DMS79 (cell line): ENCODE data around the gene USPL1.
"Not testable (repeated sequence)": the region's sequence is repeated elsewhere in the genome, so short reads cannot be mapped to it uniquely, and the experiment has no call there.

Experiments
- DNase-seq: peaks from one replicate; lab custom pipeline; 2025; lab: John Stamatoyannopoulos, UW

Gene USPL1

DNA sequence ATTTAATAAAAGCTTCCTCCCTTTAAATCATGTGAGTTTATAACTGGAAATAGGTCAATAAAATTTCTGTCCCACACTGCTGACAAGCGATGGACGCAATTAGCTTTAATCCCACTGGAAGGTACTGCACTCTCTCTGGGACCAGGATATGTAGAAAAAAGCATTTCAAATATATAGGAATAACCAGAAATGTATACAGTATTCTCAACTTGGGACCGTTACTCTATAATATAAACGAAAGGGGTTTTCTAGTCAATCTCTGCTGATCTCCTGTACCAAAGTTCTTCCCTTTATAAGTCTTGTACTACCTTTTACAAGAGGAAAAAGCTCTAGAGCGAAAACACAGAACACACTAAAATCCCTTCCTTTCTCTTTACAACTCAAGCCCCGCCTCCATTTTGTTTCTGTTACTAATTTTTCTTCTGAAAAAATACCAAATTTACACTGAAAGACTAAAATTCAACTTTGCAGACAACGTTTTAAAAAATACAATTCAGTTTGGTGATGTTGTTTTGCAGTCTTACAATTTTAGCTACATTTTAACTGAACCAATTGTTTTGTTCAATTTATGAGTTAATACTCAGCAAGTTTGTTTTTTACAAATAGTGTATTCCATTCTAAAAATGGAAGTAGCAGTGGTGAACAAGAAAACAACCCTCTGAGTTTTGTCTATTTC lies 1.7 kb upstream of the USPL1 start:
- DNase-seq = no peak

DNA sequence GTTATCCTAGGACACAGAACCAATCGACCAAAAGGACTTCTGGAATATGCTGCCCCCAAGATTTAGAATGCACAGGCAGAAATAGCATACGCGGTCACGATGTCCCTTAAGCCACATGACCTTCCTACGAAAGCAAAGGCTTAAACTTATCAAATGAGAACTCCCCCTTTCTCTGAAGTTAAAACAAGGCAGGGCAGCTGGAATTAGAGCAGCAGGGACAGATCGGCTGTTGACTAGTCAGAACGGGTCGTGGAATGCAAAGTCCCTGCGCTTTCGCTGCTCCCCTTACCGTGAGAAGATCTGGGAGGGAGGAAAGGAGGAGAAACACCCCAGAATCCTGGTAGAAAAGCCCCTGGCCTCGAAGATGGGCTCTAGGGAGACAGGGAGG lies 799 bp upstream of the USPL1 start:
- peak; percentile 41 for DNase-seq

DNA sequence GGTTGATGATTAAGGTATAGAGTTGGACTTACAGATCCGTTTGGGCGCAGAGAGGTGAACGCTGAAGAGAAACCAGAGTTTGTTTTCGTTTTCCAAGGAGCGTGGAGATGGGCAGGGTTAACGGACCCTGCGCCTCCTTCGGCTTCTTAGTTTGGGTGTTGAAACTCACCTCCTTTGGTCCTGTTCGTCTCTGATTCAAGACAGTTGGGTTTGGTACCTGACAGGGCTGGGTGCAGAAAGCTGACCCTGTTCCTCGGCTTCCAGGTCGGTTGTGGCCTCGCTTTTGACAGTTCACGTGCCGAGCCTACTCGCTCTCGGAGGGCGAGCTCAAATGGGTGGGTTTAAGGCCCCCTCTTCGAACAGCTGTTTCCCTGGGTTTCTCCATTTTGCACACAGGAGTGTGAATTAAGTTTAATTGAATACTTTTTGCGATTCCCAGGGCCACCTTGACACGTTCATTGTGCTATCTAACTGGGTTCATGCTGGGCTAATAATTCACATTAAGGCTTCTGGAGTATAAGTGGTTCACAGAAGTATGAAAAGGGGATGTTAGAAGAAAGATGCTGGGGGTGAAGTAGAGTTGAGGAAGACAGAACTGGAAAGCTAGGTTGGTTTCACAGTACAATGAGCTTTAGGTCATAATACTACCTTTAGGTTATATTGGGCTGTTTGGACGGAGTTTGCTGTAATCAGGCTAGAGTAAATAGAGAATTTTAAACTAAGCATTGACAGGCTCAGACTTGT lies 638 bp downstream of the USPL1 start:
- DNase-seq = no peak

DNA sequence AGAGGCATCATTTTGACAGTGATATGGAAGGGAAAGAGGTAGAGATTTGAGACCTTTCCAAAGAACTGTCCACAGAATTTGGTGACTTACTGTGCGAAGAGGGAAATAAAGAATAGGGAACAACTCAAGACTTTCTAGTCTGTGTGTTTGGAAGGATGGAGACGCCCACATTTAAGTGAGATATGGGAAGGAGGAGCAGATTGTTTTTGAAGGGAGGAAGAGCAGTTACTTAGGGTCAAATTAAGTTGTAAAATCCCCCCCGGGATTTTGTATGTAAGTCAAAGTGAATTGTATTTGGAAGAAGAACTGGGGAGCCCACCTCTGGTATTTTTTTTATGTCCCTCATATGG lies 1.2 kb downstream of the USPL1 start:
- DNase-seq = no peak

- DNase-seq = no peak
Observed at GRCh38 chr13:30619731-30620130, 2.0 kb downstream of the USPL1 start.

- DNase-seq = no peak
Observed at GRCh38 chr13:30620941-30621340, 3.2 kb downstream of the USPL1 start.

DNA sequence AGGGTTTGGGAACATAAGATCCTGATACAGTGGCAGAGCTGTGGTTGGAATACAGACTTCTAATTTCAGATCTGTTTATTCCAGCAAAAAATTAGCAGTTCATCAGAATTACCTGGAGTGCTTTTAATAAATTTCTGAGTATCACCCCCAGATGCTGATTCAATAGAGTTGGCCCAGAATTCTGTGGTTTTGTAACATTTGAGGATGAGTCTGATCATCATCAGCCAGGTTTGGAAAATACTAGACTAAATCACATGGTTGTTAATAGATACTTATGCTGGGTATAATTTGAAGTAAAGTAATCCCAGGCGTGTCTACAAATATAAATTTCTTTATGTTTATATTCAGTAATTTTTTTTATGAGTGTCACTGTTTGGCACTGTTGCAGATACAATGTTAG lies 4.8 kb downstream of the USPL1 start:
- no peak for DNase-seq

GRCh38 chr13:30623392-30623791 lies 5.7 kb downstream of the USPL1 start:
- no peak for DNase-seq

DNA sequence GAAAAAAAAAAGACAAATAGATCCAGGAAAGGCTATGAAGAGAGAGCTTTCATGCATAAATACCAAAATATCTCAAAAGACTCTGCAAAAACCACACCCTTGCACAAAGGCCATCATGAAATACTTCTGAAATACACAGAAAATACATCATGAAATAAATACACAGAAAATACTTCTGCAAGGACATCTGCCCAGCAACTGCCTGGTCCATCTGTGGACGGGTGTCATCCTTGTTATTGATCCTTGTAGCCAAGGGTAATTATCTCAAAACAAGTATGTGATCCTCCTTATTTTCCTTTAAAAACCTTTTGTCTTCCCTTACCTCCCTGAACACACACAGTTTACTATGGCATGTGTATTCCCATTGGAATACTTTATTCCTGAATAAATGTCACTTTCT lies 6.9 kb downstream of the USPL1 start:
- no peak for DNase-seq

DNA sequence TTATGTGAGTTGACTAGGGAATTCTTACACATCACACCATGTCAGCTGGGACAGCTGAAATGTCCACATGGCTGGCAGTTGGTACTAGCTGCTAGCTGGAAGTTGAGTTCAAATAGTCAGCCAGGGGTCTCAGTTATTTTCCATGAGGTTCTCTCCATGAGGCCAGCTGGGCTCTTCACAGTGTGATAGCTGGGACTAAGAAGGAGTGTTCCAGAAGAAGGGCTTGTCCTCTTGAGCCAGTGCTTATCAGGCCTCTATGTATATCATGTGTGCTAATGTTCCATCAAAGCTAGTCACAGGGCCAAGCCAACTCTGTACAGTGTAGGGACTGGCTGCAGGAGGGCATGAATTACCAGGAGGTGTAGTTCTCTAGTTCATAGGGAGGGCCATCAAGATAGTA lies 11.8 kb downstream of the USPL1 start:
- no peak for DNase-seq

DNA sequence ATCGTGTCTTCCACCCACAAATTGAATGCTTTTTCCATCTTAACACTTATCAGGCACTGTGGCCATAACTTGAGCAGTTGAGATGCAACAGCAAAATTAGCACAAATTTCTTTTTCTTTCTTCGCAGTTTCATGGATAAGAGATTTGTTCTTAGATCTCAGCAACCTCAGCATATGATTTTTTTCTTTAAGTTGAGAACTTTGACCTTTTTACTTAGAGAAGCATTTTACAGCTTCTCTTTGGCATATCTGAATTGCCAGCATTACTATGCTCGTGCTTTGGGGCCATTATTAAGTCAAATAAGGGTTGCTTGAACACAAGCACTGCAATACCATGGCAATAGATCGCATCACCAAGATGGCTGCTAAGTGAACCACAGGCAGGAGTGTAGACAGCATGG lies 16.1 kb downstream of the USPL1 start:
- no peak for DNase-seq

DNA sequence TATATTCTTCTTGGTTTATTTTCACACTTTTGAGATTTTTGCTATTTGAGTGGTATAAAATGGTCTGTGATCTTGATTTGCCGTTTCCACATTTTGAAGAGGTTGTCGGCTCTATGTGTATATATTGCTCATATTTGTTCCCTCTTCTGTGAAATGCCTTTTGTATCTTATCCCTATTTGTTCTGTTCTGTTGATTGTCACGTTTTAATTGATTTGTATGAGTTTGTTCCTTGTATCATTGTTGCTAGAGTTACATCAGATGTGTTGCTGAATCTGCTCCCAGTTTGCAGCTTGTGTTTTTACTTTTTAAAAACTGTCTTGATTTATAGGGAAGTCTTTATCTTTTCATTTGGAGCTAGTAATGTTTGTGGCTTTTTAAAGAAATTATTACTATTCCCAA lies 17.1 kb downstream of the USPL1 start:
- no peak for DNase-seq

DNA sequence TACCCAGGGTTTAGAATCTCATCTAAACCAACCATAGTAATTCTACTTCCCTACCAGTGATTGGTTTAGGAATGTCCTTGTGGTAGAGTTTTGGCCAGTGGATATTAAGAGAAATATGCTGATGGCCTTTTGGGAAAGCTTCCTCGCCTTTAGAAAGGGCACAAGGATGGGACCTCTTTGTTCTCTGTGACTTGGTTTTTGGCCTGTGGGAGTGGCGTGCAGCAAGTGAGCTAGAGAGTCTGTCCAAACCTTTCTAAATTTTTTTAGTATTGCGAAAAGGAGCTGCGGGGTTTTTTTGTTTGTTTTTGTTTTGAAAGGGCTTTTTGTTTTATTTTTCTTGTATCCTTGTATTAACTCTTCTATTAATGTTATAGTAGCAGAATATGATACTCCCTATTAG lies 20.6 kb downstream of the USPL1 start:
- DNase-seq = no peak

DNA sequence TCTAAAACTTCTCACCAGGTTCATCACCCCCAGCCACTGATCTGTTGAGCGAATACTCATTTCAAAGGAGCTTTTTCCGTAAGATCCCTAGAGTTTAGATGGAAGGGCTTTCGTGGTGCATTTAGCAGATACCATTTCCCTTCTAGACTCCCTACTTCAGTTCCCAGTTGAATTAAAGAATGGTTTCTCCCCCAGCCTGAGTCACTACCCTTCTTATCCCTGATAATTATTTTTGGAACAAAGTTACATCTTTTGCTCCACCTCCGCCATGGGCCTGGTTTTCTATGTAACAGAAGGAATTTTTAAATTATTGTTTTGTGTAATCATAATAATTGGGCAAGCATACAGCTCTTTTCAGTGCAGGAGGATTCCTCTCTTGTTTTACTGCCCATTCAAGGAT lies 22.0 kb downstream of the USPL1 start:
- DNase-seq = no peak

DNA sequence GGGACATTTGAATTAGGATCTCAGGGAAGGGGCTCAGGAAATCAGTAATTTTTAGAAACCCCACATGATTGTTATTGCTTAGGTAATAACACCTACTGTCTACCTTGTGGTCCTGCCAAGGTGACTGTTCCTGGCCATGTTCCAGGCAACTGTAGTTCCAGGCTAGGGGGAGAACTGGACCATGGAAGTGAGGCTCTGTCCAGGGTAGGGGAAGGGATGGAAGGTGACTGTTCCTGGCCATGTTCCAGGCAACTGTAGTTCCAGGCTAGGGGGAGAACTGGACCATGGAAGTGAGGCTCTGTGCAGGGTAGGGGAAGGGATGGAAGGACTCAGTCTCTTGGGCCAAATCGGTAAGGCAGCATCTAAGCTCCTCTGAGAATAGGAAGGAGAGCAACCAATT lies 23.5 kb downstream of the USPL1 start:
- not testable (repeated sequence) for DNase-seq

- no peak for DNase-seq
Observed at GRCh38 chr13:30645629-30646028, 27.9 kb downstream of the USPL1 start.

DNA sequence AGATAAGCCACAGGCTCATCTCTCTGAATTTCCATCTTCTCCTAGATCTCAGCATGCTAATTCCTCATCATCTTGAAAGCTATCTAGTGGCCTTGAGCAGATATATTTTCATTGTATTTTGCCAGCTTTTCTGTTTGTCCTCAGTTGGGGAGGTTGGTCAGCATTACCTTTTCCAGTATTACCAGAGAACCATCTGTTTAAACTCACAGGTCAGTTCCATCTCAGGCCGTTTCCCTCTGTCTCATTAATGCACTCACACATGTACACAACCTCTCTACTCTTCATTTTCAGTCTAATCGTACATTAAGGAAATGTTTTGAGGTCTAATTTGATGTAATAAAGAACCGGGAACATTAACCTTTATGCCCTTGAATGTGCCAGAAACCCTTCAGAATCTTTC lies 29.7 kb downstream of the USPL1 start:
- no peak for DNase-seq

DNA sequence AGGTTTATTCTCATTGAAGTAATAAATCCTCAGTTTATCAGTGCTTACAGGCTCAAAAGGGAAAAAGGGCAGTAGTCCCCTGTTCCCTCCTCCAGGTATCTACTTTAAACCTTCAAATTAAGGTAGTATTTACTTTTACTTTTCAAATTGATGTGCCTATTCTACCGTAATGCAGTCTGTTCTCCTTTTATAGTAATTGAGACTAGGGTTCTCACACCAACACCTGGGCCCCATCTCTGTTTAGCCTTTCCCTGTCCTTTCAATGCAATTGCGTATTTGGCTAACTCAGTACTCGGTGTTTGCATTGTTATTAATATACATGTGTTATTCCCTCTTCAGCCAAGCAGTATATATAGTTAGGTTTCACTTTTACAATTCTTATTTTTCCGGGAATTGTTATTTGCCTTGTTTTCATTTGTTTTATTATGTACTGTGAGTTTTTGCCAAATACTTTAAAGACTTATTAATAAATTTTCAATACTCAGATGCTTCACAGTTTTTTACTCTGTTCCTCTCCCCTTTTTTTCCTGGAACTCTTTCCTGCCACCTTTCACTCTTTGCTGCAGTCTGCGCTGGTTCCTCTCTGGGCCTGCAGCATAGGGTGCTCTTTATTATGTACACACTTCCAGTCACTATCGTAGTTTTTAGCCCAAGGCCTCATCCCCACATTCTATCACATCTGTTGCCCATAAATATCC lies 30.3 kb downstream of the USPL1 start:
- DNase-seq = no peak

DNA sequence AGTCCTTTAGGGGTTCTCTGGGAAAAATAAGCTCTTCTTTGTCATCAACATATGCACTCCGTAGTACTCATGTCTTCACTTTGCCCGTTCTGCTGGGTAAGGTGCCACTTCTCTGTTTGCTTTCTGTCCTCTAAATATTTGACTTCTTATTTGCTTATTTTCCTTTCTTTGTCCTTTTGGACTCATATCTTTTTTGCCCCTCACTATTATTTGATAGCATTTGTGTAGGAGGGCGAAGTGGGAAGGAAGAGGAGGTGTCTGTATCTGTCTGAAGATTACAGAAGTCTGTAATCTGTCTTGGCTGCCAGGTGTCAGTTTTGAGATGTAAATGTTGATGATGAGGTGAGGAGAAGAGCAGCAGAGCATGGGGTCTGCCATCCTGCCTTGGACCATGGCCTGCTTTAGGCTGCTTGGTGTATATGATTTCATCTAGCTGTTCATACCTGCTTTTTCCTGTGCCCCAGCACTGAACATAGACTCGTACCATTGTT lies 30.8 kb downstream of the USPL1 start:
- no peak for DNase-seq

- not testable (repeated sequence) for DNase-seq
Observed at GRCh38 chr13:30651648-30652047, 33.9 kb downstream of the USPL1 start.

GRCh38 chr13:30652746-30653386 lies 35.1 kb downstream of the USPL1 start:
- no peak for DNase-seq

DNA sequence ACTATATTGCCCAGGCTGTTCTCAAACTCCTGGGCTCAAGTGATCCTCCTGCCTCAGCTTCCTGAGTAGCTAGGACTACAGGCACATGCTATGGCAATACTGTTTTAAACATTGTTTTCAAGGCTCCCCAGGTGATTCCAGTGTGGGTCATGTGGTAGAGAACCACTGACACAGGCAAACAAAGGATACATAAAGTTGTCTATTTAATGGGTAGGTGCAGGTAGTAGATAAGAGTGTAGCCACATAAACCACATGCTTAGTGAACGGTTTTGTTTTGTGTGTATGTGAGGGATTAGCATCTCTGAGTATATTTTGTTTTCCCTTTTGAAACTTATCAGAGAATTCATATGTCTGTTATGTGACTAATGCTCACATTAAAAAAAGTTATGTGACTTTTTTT lies 36.7 kb downstream of the USPL1 start:
- DNase-seq = no peak

DNA sequence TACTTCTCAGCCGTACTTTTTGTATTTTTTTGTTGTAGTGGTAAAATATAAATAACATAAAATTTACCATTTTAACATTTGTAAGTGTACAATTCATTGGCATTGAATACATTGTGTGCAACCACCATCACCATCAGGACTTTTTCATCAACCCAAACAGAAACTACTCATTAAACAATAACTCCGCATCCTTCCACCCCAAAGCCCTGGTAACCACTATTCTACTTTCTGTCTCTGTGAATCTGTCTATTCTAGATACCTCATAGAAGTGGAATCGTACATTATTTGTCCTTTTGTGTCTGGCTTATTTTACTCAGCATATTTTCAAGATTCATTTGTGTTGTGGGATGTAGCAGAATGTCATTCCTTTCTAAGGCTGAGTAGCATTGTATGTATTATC lies 38.5 kb downstream of the USPL1 start:
- DNase-seq = no peak
